Effector CD4-positive, alpha-beta T cell (primary cell): ENCODE data around the gene S100A13.

Experiments used
- DNase-seq: peaks from one replicate; pipeline ENCODE4 v3.0.0-alpha.2; 2020

S100A13 gene

GRCh38 chr1:153624965-153625611 is 2.2 kb downstream of the S100A13 start:
- DNase-seq: no peak

- no peak for DNase-seq
These were observed 4.2 kb downstream of the S100A13 start for GRCh38 chr1:153623101-153623500.

- no peak for DNase-seq
These were observed 8.1 kb downstream of the S100A13 start for GRCh38 chr1:153619171-153619570.

GRCh38 chr1:153617663-153618062 is 9.6 kb downstream of the S100A13 start:
- peak; percentile 34 for DNase-seq

- DNase-seq: no peak
These were observed 10.4 kb downstream of the S100A13 start for GRCh38 chr1:153616917-153617311.

- DNase-seq: no peak
These were observed 11.0 kb downstream of the S100A13 start, which contains the start of gene S100A14 for GRCh38 chr1:153616144-153616916. TSS of gene S100A14 (minus strand) at chr1:153616325. CDS start at chr1:153615858, 467 bp downstream.

GRCh38 chr1:153615406-153615805 is 11.9 kb downstream of the S100A13 start:
- DNase-seq: no peak

- DNase-seq: no peak
These were observed 12.4 kb downstream of the S100A13 start for GRCh38 chr1:153614906-153615305.

GRCh38 chr1:153614189-153614900 is 13.0 kb downstream of the S100A13 start:
- no peak for DNase-seq

- DNase-seq: no peak
These were observed 13.9 kb downstream of the S100A13 start for GRCh38 chr1:153613406-153613805.

- no peak for DNase-seq
These were observed 14.5 kb downstream of the S100A13 start, which contains the start of gene S100A16 for GRCh38 chr1:153612755-153613331. TSS of gene S100A16 (minus strand) at chr1:153613137. CDS start at chr1:153608151, 4,986 bp downstream.

- no peak for DNase-seq
These were observed 15.1 kb downstream of the S100A13 start for GRCh38 chr1:153612111-153612754.

- no peak for DNase-seq
These were observed 15.9 kb downstream of the S100A13 start for GRCh38 chr1:153611356-153611755.

- DNase-seq: no peak
These were observed 16.4 kb downstream of the S100A13 start for GRCh38 chr1:153610811-153611301.

- no peak for DNase-seq
These were observed 17.0 kb downstream of the S100A13 start for GRCh38 chr1:153610334-153610733.

GRCh38 chr1:153609585-153609907 is 17.8 kb downstream of the S100A13 start:
- DNase-seq: no peak

- DNase-seq: no peak
These were observed 18.3 kb downstream of the S100A13 start for GRCh38 chr1:153608742-153609584.

GRCh38 chr1:153608089-153608682 is 19.1 kb downstream of the S100A13 start:
- no peak for DNase-seq

- no peak for DNase-seq
These were observed 19.9 kb downstream of the S100A13 start for GRCh38 chr1:153607381-153607780.

GRCh38 chr1:153606194-153606593 is 21.1 kb downstream of the S100A13 start:
- no peak for DNase-seq

GRCh38 chr1:153602749-153603148 is 24.6 kb downstream of the S100A13 start:
- no peak for DNase-seq
